GM12874 (cell line): Measurements from ENCODE around the gene NR2F1-AS1.

Experiments
- TF ChIP-seq, protein P1 (sequence below): IDR thresholded peaks from 2 replicates; pipeline ENCODE4 v1.5.1; 2011; ENCODE audit warnings: low read depth, mild to moderate bottlenecking, control low read depth, low read length, moderate library complexity; ENCODE audit not compliant: insufficient read depth

The NR2F1-AS1 gene

GRCh38 chr5:93601802-93602155, 20.8 kb upstream of the NR2F1-AS1 start:
- TF ChIP-seq, protein P1, sequence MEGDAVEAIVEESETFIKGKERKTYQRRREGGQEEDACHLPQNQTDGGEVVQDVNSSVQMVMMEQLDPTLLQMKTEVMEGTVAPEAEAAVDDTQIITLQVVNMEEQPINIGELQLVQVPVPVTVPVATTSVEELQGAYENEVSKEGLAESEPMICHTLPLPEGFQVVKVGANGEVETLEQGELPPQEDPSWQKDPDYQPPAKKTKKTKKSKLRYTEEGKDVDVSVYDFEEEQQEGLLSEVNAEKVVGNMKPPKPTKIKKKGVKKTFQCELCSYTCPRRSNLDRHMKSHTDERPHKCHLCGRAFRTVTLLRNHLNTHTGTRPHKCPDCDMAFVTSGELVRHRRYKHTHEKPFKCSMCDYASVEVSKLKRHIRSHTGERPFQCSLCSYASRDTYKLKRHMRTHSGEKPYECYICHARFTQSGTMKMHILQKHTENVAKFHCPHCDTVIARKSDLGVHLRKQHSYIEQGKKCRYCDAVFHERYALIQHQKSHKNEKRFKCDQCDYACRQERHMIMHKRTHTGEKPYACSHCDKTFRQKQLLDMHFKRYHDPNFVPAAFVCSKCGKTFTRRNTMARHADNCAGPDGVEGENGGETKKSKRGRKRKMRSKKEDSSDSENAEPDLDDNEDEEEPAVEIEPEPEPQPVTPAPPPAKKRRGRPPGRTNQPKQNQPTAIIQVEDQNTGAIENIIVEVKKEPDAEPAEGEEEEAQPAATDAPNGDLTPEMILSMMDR = no peak

- TF ChIP-seq, protein P1 = no peak
These were observed 20.2 kb upstream of the NR2F1-AS1 start for GRCh38 chr5:93601071-93601801.

GRCh38 chr5:93600409-93601070, 19.5 kb upstream of the NR2F1-AS1 start:
- TF ChIP-seq, protein P1 = no peak

GRCh38 chr5:93599399-93600120, 18.5 kb upstream of the NR2F1-AS1 start:
- TF ChIP-seq, protein P1 = no peak

DNA sequence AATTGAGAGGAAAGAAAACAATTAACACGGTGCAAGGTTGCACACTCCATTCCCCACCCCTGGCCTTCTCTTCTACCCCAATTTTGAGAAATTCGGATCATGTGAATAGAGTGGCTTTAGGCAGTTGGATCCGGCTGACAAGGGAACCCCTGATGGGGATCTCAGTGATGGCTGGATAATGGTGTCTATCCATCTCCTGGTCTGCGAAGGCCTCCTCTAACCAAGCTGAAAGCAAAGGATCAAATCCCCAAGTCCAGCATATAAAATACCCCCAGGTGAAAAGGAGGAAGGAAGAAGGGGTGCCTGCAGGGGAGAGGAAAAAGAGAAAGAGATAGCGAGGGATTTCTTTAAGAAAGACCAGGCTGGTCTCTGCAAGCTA, 18.0 kb upstream of the NR2F1-AS1 start:
- TF ChIP-seq, protein P1 = no peak

GRCh38 chr5:93598091-93599000, 17.3 kb upstream of the NR2F1-AS1 start:
- TF ChIP-seq, protein P1 = no peak
